HEK293 (cell line): ENCODE results near the gene ZDHHC3.

Experiments
- CTCF ChIA-PET: fragments of 350-600 bp; formaldehyde crosslinking; extraction: SDS; loops from one replicate; lab custom pipeline; 2021; ENCODE audit warnings: antibody characterized with exemption; lab: Yijun Ruan, JAX
- POLR2A ChIA-PET: fragments of 300-600 bp; formaldehyde crosslinking; extraction: SDS; loops from one replicate; lab custom pipeline; 2020; ENCODE audit warnings: antibody characterized with exemption, inconsistent platforms; lab: Yijun Ruan, JAX
- H3K27ac ChIP-seq: fragments of 200-500 bp; sonication (Bioruptor generic); 2 replicates; pipeline ENCODE4 v1.5.1; 2014; ENCODE audit warnings: low read depth, low read length, control low read depth, inconsistent platforms; ENCODE audit errors: extremely low read depth
- H3K36me3 ChIP-seq, 2 experiments: fragments of 200-500 bp in 1 of 2; sonication (Bioruptor generic) in 1 of 2; 1 replicate in 1 of 2; 2 replicates in 1 of 2; pipeline ENCODE4 v1.5.1; 2014 to 2017; ENCODE audit warnings: inconsistent platforms in 2 of 2, low read length in 2 of 2; ENCODE audit not compliant: control insufficient read depth in 2 of 2, insufficient read depth in 1 of 2
- H3K4me1 ChIP-seq: fragments of 200-500 bp; sonication (Bioruptor generic); 2 replicates; pipeline ENCODE4 v1.5.1; 2014; ENCODE audit warnings: mild to moderate bottlenecking, low read length, inconsistent platforms; ENCODE audit not compliant: control insufficient read depth, insufficient read depth
- H3K4me3 ChIP-seq: 2 replicates; pipeline ENCODE4 v1.5.1; 2011; ENCODE audit warnings: low read depth, mild to moderate bottlenecking, control low read depth, low read length, moderate library complexity
- H3K9me3 ChIP-seq: fragments of 200-500 bp; sonication (Bioruptor generic); 2 replicates; pipeline ENCODE4 v1.5.1; 2014; ENCODE audit warnings: low read depth, low read length, inconsistent platforms; ENCODE audit not compliant: control insufficient read depth, insufficient read depth
- KLF1 ChIP-seq: fragments of 450-650 bp; formaldehyde crosslinking; IDR thresholded peaks from 2 replicates; pipeline ENCODE4 v1.5.1; 2016; ENCODE audit warnings: missing biosample characterization, missing genetic modification characterization
- OSR2 ChIP-seq: fragments of 450-650 bp; formaldehyde crosslinking; IDR thresholded peaks from 2 replicates; pipeline ENCODE4 v1.5.1; 2016; ENCODE audit warnings: missing biosample characterization, missing genetic modification characterization
- OVOL3 ChIP-seq: fragments of 450-650 bp; formaldehyde crosslinking; IDR thresholded peaks from 2 replicates; pipeline ENCODE4 v1.5.1; 2016; ENCODE audit warnings: missing biosample characterization, missing genetic modification characterization
- REPIN1 ChIP-seq: fragments of 450-650 bp; formaldehyde crosslinking; IDR thresholded peaks from 2 replicates; pipeline ENCODE4 v1.5.1; 2017; ENCODE audit warnings: missing biosample characterization, missing genetic modification characterization, low read depth
- SALL2 ChIP-seq: fragments of 450-650 bp; formaldehyde crosslinking; IDR thresholded peaks from 2 replicates; pipeline ENCODE4 v1.5.0; 2017; ENCODE audit warnings: missing biosample characterization, mild to moderate bottlenecking, missing genetic modification characterization, borderline replicate concordance
- YY2 ChIP-seq: fragments of 450-650 bp; formaldehyde crosslinking; IDR thresholded peaks from 2 replicates; pipeline ENCODE4 v1.5.1; 2016; ENCODE audit warnings: missing biosample characterization, missing genetic modification characterization
- ZNF133 ChIP-seq: fragments of 450-650 bp; formaldehyde crosslinking; IDR thresholded peaks from 2 replicates; pipeline ENCODE4 v1.5.1; 2016; ENCODE audit warnings: missing biosample characterization, missing genetic modification characterization
- ZNF174 ChIP-seq: fragments of 450-650 bp; formaldehyde crosslinking; IDR thresholded peaks from 2 replicates; pipeline ENCODE4 v1.5.0; 2017; ENCODE audit warnings: missing biosample characterization, mild to moderate bottlenecking, missing genetic modification characterization
- ZNF175 ChIP-seq: fragments of 450-650 bp; formaldehyde crosslinking; IDR thresholded peaks from 2 replicates; pipeline ENCODE4 v1.5.1; 2016; ENCODE audit warnings: missing biosample characterization, missing genetic modification characterization
- ZNF223 ChIP-seq: fragments of 450-650 bp; formaldehyde crosslinking; IDR thresholded peaks from 2 replicates; pipeline ENCODE4 v1.5.1; 2016; ENCODE audit warnings: missing biosample characterization, missing genetic modification characterization
- ZNF324 ChIP-seq: fragments of 450-650 bp; formaldehyde crosslinking; IDR thresholded peaks from 2 replicates; pipeline ENCODE4 v1.5.1; 2016; ENCODE audit warnings: missing biosample characterization, missing genetic modification characterization
- ZNF341 ChIP-seq: fragments of 450-650 bp; formaldehyde crosslinking; IDR thresholded peaks from 2 replicates; pipeline ENCODE4; 2016; ENCODE audit warnings: low read depth, missing biosample characterization, missing genetic modification characterization
- ZNF394 ChIP-seq: fragments of 450-650 bp; formaldehyde crosslinking; IDR thresholded peaks from 2 replicates; pipeline ENCODE4 v1.5.1; 2016; ENCODE audit warnings: missing biosample characterization, missing genetic modification characterization, mild to moderate bottlenecking, moderate library complexity, borderline replicate concordance
- TF ChIP-seq, protein P1 (sequence below): fragments of 450-650 bp; formaldehyde crosslinking; IDR thresholded peaks from 2 replicates; pipeline ENCODE4 v1.5.1; 2016; ENCODE audit warnings: missing biosample characterization, missing genetic modification characterization
- TF ChIP-seq, protein P2 (sequence below): IDR thresholded peaks from 2 replicates; pipeline ENCODE4 v1.6.1; 2011; ENCODE audit warnings: mild to moderate bottlenecking, low read depth, low read length, borderline replicate concordance
- TF ChIP-seq, protein P3 (sequence below): fragments of 450-650 bp; formaldehyde crosslinking; IDR thresholded peaks from 2 replicates; pipeline ENCODE4 v1.5.1; 2017; ENCODE audit warnings: missing biosample characterization, mild to moderate bottlenecking, missing genetic modification characterization, moderate library complexity
- TF ChIP-seq, protein P4 (sequence below): fragments of 450-650 bp; formaldehyde crosslinking; optimal IDR thresholded peaks from 2 replicates; pipeline ENCODE3; 2016; ENCODE audit warnings: missing biosample characterization, mild to moderate bottlenecking, missing genetic modification characterization
- TF ChIP-seq, protein P5 (sequence below): fragments of 450-650 bp; formaldehyde crosslinking; IDR thresholded peaks from 2 replicates; pipeline ENCODE4 v1.5.0; 2017; ENCODE audit warnings: missing biosample characterization, missing genetic modification characterization, borderline replicate concordance
- TF ChIP-seq, protein P6 (sequence below): fragments of 450-650 bp; formaldehyde crosslinking; IDR thresholded peaks from 2 replicates; pipeline ENCODE4 v1.5.1; 2016; ENCODE audit warnings: missing biosample characterization, missing genetic modification characterization
- TF ChIP-seq, protein P7 (sequence below): fragments of 450-650 bp; formaldehyde crosslinking; IDR thresholded peaks from 2 replicates; pipeline ENCODE4 v1.5.1; 2016; ENCODE audit warnings: missing biosample characterization, missing genetic modification characterization

The ZDHHC3 gene

DNA sequence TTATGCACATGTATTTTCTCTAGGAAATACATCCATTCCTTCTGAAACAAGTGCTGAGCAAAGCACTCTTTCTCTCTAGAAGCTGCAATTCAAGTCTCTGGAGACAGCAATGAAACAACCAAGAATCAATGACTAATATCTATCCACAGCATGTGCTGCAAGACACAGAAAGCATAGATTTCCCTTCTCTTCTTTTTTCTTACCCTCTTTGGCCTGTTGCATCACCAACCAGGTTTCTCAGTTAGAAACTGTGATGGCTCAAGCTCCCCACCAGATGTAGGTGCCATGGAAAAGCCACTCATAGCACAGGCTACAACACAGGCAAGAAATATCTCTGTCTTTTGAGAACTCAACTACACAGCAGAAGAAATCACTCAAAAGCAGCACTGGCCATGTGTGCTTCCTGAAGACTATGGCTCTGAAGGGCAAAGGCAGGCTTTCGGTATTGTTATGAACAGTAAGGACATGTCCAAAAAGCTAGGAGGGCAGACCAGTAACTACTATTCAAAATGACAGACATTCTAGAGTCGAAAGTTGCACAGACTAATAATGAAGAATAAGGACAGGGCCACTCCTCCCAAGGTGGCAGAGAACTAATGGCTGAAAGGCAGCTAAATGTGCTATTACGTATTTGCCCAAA, 15.5 kb downstream of the ZDHHC3 start (continued):
- TF ChIP-seq, protein P1, sequence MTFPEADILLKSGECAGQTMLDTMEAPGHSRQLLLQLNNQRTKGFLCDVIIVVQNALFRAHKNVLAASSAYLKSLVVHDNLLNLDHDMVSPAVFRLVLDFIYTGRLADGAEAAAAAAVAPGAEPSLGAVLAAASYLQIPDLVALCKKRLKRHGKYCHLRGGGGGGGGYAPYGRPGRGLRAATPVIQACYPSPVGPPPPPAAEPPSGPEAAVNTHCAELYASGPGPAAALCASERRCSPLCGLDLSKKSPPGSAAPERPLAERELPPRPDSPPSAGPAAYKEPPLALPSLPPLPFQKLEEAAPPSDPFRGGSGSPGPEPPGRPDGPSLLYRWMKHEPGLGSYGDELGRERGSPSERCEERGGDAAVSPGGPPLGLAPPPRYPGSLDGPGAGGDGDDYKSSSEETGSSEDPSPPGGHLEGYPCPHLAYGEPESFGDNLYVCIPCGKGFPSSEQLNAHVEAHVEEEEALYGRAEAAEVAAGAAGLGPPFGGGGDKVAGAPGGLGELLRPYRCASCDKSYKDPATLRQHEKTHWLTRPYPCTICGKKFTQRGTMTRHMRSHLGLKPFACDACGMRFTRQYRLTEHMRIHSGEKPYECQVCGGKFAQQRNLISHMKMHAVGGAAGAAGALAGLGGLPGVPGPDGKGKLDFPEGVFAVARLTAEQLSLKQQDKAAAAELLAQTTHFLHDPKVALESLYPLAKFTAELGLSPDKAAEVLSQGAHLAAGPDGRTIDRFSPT (tag by site-specific recombination), result no peak
- TF ChIP-seq ZNF174 (tag by site-specific recombination) (no peak), ZNF341 (no peak), ZNF324 (tag by site-specific recombination) (no peak)
- TF ChIP-seq, protein P2, sequence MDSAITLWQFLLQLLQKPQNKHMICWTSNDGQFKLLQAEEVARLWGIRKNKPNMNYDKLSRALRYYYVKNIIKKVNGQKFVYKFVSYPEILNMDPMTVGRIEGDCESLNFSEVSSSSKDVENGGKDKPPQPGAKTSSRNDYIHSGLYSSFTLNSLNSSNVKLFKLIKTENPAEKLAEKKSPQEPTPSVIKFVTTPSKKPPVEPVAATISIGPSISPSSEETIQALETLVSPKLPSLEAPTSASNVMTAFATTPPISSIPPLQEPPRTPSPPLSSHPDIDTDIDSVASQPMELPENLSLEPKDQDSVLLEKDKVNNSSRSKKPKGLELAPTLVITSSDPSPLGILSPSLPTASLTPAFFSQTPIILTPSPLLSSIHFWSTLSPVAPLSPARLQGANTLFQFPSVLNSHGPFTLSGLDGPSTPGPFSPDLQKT, result no peak

DNA sequence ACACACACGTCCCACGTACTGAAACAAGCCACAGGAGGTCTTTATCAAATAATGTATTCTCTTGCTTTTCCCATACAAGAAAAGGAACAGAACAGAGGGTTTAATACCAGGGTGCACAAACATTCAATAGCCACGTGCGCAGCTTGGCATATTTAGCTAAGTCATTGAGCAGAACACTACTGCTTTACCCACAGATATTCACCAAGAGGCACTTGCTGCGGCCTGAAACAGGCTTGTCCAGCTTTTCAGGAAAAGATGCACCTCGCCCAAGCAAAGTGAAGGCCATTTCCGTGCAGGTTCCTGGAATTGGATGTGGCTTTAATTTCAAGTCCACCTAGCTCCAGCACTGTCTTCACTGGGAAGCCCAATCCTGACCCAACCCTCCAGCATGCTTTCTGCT, 17.6 kb downstream of the ZDHHC3 start:
- ChIA-PET CTCF (no interaction called here), POLR2A (no interaction called here)
- no peaks in the 10 kb centered on the region for H3K4me1 ChIP-seq
- no peak overlapping the region for H3K4me3 ChIP-seq
- H3K27ac ChIP-seq, result no peak overlapping the region
- TF ChIP-seq, protein P3, sequence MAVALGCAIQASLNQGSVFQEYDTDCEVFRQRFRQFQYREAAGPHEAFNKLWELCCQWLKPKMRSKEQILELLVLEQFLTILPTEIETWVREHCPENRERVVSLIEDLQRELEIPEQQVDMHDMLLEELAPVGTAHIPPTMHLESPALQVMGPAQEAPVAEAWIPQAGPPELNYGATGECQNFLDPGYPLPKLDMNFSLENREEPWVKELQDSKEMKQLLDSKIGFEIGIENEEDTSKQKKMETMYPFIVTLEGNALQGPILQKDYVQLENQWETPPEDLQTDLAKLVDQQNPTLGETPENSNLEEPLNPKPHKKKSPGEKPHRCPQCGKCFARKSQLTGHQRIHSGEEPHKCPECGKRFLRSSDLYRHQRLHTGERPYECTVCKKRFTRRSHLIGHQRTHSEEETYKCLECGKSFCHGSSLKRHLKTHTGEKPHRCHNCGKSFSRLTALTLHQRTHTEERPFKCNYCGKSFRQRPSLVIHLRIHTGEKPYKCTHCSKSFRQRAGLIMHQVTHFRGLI, result no peak
- TF ChIP-seq ZNF324 (tag by site-specific recombination), result no peak
- no peak for TF ChIP-seq SALL2
- TF ChIP-seq, protein P4, sequence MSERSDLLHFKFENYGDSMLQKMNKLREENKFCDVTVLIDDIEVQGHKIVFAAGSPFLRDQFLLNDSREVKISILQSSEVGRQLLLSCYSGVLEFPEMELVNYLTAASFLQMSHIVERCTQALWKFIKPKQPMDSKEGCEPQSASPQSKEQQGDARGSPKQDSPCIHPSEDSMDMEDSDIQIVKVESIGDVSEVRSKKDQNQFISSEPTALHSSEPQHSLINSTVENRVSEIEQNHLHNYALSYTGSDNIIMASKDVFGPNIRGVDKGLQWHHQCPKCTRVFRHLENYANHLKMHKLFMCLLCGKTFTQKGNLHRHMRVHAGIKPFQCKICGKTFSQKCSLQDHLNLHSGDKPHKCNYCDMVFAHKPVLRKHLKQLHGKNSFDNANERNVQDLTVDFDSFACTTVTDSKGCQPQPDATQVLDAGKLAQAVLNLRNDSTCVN, result no peak
- TF ChIP-seq ZNF223 (tag by site-specific recombination), result no peak
- TF ChIP-seq, protein P5, sequence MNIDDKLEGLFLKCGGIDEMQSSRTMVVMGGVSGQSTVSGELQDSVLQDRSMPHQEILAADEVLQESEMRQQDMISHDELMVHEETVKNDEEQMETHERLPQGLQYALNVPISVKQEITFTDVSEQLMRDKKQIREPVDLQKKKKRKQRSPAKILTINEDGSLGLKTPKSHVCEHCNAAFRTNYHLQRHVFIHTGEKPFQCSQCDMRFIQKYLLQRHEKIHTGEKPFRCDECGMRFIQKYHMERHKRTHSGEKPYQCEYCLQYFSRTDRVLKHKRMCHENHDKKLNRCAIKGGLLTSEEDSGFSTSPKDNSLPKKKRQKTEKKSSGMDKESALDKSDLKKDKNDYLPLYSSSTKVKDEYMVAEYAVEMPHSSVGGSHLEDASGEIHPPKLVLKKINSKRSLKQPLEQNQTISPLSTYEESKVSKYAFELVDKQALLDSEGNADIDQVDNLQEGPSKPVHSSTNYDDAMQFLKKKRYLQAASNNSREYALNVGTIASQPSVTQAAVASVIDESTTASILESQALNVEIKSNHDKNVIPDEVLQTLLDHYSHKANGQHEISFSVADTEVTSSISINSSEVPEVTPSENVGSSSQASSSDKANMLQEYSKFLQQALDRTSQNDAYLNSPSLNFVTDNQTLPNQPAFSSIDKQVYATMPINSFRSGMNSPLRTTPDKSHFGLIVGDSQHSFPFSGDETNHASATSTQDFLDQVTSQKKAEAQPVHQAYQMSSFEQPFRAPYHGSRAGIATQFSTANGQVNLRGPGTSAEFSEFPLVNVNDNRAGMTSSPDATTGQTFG (tag by site-specific recombination), result no peak
- no peak for TF ChIP-seq ZNF394 (tag by site-specific recombination)
- no peak for TF ChIP-seq REPIN1 (tag by site-specific recombination)
- TF ChIP-seq OVOL3 (tag by site-specific recombination), result no peak
- TF ChIP-seq, protein P6, sequence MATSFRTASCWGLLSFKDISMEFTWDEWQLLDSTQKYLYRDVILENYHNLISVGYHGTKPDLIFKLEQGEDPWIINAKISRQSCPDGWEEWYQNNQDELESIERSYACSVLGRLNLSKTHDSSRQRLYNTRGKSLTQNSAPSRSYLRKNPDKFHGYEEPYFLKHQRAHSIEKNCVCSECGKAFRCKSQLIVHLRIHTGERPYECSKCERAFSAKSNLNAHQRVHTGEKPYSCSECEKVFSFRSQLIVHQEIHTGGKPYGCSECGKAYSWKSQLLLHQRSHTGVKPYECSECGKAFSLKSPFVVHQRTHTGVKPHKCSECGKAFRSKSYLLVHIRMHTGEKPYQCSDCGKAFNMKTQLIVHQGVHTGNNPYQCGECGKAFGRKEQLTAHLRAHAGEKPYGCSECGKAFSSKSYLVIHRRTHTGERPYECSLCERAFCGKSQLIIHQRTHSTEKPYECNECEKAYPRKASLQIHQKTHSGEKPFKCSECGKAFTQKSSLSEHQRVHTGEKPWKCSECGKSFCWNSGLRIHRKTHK (tag by site-specific recombination), result no peak
- no peak for TF ChIP-seq OSR2
- TF ChIP-seq ZNF175 (tag by site-specific recombination), result no peak
- TF ChIP-seq KLF1, result no peak
- TF ChIP-seq YY2 (tag by site-specific recombination), result no peak
- TF ChIP-seq ZNF133 (tag by site-specific recombination), result no peak
- TF ChIP-seq, protein P7, sequence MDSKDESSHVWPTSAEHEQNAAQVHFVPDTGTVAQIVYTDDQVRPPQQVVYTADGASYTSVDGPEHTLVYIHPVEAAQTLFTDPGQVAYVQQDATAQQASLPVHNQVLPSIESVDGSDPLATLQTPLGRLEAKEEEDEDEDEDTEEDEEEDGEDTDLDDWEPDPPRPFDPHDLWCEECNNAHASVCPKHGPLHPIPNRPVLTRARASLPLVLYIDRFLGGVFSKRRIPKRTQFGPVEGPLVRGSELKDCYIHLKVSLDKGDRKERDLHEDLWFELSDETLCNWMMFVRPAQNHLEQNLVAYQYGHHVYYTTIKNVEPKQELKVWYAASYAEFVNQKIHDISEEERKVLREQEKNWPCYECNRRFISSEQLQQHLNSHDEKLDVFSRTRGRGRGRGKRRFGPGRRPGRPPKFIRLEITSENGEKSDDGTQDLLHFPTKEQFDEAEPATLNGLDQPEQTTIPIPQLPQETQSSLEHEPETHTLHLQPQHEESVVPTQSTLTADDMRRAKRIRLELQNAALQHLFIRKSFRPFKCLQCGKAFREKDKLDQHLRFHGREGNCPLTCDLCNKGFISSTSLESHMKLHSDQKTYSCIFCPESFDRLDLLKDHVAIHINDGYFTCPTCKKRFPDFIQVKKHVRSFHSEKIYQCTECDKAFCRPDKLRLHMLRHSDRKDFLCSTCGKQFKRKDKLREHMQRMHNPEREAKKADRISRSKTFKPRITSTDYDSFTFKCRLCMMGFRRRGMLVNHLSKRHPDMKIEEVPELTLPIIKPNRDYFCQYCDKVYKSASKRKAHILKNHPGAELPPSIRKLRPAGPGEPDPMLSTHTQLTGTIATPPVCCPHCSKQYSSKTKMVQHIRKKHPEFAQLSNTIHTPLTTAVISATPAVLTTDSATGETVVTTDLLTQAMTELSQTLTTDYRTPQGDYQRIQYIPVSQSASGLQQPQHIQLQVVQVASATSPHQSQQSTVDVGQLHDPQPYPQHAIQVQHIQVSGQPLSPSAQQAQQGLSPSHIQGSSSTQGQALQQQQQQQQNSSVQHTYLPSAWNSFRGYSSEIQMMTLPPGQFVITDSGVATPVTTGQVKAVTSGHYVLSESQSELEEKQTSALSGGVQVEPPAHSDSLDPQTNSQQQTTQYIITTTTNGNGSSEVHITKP (tag by site-specific recombination), result no peak
- H3K9me3 ChIP-seq, result no peaks in the 10 kb centered on the region
- peaks cover 0 to 39% of the 10 kb centered on the region in 2 experiments; a peak in 1 of 3 replicates for H3K36me3 ChIP-seq
